PC-9 (cell line): ENCODE measurements around the gene TMF1.

Experiments
- EZH2 ChIP-seq: fragments of 200-600 bp; sonication (generic); IDR thresholded peaks from 2 replicates; pipeline ENCODE4 v1.8.0; 2017; ENCODE audit warnings: antibody characterized with exemption, low read depth
- TF ChIP-seq, protein P1 (sequence below): fragments of 200-600 bp; sonication (generic); conservative IDR thresholded peaks from 2 replicates; pipeline ENCODE4 v1.6.1; 2017; ENCODE audit warnings: mixed run types, antibody characterized with exemption, mild to moderate bottlenecking, moderate library complexity

DNA sequence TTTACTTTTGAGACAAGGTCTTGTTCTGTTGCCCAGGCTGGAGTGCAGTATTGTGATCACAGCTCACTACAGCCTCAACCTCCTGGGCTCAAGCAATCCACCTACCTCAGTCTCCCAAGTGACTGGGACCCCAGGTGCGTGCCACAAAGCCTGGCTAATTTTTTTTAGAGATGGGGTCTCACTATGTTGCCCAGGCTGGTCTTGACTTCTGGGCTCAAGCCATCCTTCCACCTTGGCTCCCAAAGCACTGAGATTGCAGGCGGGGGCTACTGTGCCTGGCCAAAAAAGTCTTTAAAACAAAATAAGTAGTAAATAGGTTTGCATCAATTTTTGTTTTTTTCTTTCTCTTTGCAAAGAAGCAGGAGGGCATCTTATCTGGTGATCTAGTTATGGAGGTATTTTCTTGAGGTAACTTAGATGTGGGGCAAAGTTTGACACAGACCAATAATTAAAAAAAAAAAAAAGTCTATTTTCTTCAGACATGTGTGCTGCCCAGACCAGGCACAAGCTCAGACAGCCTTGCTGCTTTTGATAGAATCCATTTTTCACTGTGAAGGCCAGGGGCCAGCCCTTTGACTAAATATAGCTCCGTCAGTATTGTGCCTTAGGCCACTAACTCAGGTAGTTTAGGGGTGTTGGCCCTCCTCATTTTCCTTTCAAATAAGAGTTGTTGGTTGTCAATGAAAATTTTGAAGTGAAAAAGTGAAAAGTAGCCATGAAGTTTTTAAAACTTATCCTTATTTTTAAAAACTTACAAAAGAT, 35.1 kb upstream of the TMF1 start:
- TF ChIP-seq, protein P1, sequence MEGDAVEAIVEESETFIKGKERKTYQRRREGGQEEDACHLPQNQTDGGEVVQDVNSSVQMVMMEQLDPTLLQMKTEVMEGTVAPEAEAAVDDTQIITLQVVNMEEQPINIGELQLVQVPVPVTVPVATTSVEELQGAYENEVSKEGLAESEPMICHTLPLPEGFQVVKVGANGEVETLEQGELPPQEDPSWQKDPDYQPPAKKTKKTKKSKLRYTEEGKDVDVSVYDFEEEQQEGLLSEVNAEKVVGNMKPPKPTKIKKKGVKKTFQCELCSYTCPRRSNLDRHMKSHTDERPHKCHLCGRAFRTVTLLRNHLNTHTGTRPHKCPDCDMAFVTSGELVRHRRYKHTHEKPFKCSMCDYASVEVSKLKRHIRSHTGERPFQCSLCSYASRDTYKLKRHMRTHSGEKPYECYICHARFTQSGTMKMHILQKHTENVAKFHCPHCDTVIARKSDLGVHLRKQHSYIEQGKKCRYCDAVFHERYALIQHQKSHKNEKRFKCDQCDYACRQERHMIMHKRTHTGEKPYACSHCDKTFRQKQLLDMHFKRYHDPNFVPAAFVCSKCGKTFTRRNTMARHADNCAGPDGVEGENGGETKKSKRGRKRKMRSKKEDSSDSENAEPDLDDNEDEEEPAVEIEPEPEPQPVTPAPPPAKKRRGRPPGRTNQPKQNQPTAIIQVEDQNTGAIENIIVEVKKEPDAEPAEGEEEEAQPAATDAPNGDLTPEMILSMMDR = no peak
- TF ChIP-seq EZH2 = no peak
